ENCODE measurements around the gene LAMB4.

Gene LAMB4

DNA sequence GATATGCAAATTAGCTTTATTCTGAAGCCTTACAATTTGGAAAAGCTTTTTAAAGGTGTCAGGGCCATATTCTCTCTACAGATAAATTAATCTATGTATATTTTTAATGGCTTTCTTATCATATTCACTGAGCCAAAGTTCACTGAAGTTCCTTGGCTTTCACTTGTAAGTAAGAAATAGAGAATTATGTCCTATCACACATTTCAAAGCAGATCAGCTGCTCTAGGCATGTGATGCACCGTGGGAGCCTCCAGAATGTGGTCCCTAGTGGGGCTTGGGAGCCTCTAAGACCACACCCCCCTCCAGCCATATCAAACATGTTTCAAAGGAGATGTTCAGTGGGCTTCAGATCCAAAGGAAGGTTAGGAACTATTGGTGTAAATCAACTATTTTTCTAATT lies 51.5 kb downstream of the LAMB4 start:
- no peak for DNase-seq (ENCODE audit: low read depth in 3 of 3)

DNA sequence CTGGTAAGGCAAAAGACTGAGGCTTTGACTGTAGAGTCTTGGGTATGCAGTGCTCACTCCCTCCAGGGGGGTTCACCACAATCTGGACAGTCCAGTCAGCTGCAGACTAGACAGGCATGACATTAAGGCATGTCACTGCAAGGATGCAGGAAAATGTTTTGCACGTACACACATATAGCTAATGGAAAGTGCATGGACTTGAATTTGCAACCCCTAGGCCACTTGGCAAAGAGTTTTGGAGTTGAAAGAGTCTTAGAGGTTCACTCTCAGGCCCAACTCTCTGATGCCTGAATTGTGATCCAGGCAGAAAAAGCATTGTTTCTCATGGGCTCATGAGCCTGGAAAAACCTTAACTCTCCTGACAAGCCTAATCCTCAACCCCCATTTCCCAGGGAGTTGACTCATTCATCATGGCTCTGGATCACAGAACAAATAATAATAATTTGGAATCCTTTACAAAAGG lies 51.9 kb downstream of the LAMB4 start:
- DNase-seq (ENCODE audit: low read depth in 3 of 3): no peak

DNA sequence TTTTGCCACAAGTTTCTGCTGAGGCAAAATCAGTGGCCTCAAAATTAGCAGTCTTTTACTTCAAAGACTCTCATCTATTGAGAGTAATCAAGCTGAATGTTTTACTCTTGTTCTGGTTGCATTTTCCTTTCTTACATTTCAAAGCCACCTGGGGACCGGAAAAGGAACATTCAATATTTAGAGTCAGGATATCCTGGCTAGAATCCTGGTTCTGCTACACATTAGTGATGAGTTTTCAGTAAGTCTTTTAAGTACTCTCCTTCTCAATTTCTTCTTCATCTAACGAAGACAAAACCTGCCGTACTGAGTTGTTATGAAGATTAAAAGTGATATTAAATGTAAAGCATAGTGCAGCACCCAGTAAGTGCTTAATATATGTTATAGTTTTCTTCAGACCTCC lies 52.5 kb downstream of the LAMB4 start:
- no peak for DNase-seq (ENCODE audit: low read depth in 3 of 3)

DNA sequence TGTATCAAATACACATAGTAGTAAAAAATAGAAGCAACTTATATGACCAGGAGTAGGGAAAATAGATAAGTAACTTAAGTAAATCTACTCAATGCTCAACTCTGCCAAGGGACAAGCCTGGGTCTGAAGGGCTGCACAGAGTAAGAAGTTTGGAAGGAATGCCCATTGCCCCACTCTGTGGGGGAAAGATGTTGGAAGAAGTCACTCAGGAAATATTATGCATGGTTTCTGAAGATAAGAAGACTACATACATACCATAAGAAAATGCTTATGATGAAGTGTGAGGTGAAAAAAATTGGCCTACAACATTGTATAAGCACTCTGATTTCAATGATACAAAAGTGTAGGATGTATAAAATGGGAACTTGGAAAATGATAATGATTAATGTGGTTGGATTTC lies 54.0 kb downstream of the LAMB4 start:
- DNase-seq (ENCODE audit: low read depth in 3 of 3): no peak

DNA sequence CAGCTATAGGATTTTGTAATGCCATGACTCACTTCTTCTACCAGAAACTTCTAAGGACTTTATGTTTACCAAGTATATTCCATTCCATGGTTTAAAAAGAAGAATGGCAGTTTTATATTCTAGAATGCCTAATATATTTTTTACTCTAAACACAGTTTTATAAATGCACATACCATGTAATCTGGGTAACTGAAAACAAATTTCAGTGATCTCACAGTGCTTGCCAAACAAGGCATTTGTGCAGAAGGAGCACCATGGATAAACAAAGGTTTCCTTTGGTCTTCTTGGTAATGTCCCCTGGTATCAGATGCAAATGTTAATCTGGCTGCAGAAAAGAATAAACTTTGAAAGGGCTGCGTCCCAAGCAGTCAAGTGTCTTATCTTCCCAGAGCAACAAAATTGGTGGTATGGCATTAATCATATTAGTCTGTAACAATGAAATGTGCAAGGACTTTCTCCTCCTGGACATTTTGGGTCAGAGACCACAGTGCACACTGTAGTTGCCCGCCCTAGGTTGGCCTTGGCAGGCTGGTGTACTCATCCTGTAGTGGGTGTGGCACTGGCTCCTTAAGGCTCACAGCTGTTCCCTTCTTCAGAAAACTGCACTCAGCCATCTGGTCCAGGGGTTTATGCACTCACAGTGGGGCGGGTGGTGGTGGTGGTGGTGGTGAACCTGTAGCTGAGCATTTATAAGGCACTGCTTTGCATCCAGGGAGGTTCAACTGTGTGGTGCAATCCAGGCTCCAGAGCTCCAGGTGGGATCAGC lies 56.7 kb downstream of the LAMB4 start:
- no peak for DNase-seq (ENCODE audit: low read depth in 3 of 3)

DNA sequence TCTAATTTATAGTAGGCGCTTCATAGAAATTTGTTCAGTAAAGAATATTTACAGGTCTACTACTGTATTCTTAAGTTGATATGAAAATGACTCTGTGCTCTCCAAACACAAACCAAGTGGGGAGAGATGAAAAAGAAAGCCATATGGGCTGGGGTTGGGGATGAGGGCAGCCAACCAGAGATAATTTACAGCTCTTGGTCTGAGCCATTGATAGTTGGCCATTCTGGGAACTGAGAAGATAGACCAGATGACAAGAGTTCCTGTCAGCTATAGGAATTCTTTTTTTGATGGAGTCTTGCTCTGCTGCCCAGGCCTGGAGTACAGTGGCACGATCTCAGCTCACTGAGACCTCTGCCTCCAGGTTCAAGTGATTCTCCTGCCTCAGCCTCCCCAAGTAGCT lies 57.4 kb downstream of the LAMB4 start:
- DNase-seq (ENCODE audit: low read depth in 3 of 3): no peak

DNA sequence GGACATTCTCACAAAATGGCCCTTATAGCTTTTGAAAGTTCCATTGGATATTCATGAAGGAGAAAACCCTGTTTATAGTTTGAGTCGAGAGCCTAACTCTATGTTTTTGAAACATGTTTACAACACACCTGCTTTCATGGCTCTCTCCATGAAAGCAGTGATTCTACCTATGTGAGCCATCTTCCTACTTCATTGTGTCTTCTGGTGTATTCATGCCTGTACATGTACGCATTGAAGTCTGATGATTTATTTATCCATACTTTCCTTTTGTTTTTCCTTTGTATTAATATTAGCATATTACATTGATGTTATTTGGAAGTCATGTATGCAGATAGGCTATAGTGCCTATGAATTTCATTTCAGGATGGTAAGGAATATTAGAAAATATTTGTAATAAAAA lies 58.0 kb downstream of the LAMB4 start:
- DNase-seq (ENCODE audit: low read depth in 3 of 3): no peak

DNA sequence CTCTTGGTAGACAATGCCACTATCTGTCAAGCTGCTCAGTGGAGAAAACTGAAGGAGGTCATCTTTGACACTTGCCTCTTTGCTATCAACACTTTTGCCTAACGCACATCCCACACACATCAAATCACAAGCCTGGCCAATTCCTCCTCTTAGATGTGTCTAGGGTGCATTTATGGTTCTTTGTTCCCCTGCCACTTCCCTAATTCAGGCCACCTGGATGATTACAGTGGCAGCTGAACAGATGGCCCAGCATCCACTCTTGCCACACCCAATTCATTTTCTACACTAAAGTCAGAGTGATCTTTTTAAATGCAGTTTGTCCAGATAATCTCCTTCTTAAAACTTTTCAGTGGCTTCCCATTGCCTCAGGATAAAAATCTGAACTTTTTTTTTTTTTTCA lies 58.6 kb downstream of the LAMB4 start:
- no peak for DNase-seq (ENCODE audit: low read depth in 3 of 3)

DNA sequence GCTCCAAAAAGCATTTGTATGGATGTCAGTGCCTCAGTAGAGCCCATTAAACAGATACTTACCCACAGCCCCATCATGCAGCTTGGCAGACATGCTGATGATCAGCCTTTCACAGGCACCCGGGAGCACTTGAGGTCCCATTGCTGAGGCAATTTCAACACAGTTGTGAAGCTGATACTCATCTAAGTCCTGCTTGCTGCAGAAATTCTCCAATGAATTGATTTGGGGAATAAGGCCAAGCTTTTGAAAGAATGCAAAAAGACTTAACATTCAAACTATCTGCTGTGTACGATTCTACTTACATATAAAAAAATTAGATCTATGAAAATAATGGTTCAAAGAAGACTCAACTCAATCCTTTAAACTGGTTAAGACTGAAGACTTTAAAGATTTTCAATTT lies 60.5 kb downstream of the LAMB4 start:
- DNase-seq (ENCODE audit: low read depth in 3 of 3): no peak

DNA sequence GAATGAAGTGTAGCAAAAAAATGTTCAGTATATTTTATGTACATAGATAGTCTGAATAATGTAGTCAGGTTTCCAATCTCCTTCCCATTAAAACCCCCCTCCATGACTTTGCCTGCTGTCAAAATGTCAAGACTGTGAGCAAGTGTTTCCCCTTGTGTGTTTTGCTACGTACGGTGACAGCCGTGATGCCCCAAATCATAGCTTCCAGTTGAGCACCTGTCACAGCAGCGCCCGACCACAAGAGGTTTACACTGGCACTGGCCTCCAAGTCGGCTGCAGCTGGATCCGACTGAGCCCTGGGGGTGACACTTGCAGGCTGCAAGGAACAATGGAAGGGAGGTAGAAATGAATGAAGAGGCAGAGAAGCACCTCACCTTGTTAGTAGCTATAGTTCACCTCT lies 62.3 kb downstream of the LAMB4 start:
- DNase-seq (ENCODE audit: low read depth in 3 of 3): no peak

DNA sequence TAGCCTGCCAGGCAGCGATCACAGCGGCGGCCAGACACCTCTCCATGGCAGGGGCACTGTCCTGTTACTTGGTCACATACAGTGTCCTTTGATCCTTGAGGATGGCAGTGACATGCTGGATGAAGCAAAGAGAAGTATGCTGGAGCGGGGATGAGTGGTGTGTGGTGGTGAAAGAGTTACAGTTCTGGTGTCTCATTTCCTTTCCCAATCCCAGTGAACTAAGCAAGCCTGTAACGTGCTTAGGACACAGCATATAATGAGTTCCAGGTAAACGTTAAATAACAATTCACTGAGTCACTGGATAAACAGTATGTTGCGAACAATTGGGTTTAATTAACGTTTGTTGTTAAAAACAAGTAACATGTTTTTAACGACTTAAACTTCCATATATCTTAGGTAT lies 63.7 kb downstream of the LAMB4 start:
- DNase-seq (ENCODE audit: low read depth in 3 of 3): no peak

GRCh38 chr7:108063520-108063933 lies 66.6 kb downstream of the LAMB4 start:
- DNase-seq (ENCODE audit: low read depth in 3 of 3): no peak

DNA sequence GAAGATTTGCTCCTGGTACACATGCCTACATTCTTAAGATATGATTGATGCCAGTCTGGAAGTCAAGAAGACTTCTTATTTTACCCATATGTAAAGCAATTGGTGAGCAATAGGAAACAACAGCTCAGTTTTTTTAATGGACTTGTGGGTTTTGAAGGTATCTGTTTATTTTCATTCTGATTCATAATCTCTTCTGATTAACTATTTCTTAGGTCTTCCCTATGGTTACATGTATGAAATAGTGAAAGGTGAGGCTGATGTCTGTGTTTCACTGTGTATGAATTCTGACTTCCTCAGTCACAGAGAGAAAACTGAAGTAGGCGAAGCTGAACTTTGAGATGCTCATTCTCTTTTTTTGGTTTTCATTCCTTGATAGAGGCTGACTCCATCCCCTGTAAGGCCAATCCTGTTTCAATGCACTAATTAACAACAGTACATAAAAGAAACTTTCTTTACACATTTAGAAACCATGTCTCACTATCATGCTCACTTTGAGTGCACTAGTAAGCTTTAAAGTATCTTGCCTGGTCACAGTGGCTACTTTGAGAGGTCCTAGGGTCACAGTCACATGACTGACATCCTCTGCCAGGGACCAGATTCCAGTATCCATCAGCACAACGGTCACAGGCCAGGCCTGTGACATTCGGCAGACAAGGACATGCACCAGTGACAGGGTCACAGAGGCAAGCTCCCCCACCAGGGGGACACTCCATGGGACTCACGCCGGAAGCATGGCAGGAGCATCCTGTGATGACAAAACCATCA lies 67.7 kb downstream of the LAMB4 start:
- DNase-seq (ENCODE audit: low read depth in 3 of 3): no peak

- no peak for DNase-seq (ENCODE audit: low read depth in 3 of 3)
Measured at GRCh38 chr7:108059526-108059925, 70.6 kb downstream of the LAMB4 start.

DNA sequence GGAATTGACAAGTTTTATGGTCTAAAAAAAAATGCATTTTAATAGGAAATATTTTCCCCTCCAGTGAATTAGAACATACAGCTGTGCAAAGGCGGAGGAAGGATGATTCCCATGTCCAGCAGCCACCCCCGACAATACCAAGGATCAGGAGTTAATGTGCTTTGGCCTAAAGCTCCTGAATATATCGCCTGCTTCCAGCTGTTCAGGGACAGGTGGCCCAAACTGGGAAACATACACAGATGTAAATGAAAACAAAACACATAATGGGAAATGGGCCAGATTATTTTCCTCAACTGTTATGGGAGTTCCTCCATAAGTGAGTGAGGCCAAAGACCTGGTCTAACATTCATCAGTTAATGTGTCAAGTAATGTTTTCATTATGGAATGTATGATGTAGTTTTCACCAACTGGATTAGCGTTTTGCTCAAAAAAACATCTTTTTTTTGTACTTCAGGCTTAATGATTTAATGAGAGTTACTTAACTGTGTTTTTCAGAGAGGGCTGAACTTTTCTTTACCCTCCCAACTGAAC lies 72.1 kb downstream of the LAMB4 start:
- no peak for DNase-seq (ENCODE audit: low read depth in 3 of 3)

GRCh38 chr7:108055611-108056021 lies 74.5 kb downstream of the LAMB4 start:
- DNase-seq (ENCODE audit: low read depth in 3 of 3): no peak

DNA sequence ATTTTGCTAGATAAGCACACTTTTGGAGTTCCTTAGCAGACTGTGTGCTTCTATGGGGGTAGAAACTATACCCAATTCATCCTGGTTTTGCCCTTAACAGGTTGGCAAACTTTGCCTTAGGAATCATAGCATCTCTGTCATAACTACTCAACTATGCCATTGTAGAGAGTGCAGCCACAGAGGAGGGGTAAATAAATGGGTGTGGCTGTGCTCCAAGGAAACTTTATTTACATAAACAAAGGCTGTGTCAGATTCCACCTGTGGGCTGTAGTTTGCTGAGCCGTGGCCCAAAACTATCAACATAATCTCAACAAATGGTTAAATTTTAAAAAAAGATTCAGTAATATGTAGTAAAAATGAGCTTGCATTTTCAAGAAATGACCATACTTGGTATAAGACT lies 75.6 kb downstream of the LAMB4 start:
- no peak for DNase-seq (ENCODE audit: low read depth in 3 of 3)

DNA sequence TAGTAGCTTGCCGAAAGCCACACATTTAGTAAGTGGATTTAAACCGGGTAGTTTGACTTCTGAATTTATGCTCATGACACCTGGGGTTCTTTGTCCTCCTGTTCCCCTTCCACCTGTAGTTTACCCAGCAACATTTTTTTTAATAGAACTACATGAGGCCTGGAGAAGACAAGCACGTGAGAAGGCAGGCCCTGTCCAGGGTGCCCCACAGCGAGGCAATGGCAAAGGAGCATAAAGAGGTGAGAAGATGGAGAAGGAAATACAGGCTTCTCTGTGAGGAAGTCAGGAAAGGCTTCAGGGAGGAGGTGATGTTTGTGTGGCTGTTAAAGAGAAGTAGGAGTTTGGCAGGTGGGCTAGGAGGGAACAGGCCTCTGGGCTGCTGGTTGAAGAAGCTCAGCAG lies 76.9 kb downstream of the LAMB4 start:
- no peak for DNase-seq (ENCODE audit: low read depth in 3 of 3)

DNA sequence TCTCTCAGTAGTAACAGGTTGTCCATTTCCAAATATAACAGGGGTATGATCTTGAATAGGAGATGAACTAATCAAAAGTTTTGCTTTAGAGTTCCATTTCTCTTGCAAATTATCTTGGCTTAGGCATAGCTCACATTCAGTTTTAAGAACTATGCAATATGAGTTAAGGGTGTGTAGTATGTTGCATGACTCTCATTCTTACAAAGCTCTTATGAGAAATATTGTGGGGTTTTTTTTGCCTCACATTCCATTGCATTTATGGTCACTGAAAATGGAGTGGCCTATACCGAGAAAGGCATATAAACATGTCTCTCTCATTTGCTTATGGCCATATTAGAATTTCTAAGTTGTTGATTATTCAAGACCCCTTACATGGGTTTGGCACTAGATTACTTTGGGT lies 78.7 kb downstream of the LAMB4 start:
- no peak for DNase-seq (ENCODE audit: low read depth in 3 of 3)

- no peak for DNase-seq (ENCODE audit: low read depth in 3 of 3)
Measured at GRCh38 chr7:108049962-108050361, 80.2 kb downstream of the LAMB4 start.

DNA sequence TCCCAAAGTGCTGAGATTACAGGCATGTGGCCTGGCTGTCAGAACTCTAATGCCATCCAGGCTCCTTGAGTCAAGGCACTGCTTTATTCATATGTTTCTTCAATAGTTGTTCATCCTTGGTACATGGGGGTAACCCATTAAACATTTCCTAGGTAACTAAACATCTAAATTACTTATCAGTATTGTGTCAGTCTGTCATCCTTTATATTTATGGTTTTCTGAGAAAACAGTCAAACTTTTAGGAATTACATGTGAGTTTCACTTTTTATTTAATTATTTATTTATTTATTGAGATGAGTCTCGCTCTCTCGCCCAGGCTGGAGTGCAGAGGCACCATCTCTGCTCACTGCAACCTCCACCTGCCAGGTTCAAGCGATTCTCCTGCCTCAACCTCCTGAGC lies 81.7 kb downstream of the LAMB4 start:
- no peak for DNase-seq (ENCODE audit: low read depth in 3 of 3)

DNA sequence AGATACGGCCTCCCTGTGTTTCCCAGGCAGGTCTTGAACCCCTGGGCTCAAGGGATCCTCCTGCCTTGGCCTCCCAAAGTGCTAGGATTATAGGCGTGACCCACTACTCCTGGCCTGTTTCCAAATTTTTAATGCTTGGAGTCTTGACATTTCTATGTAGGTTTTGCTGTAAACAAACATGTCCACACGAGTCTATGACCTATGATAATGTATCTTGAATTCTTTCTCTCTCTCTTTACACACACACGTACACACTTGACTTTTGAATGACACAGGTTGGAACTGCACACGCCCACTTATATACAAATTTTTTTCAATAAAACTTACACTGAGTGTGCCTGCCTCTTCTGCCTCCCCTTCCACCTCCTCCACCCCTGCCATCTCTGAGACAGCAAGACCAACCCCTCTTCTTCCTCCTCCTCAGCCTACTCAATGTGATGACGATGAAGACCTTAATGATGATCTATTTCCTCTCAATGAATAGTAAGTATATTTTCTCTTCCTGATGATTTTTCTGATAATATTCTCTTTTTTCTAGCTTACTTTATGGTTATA lies 83.1 kb downstream of the LAMB4 start:
- DNase-seq (ENCODE audit: low read depth in 3 of 3): no peak

GRCh38 chr7:108045669-108046068 lies 84.5 kb downstream of the LAMB4 start:
- DNase-seq (ENCODE audit: low read depth in 3 of 3): no peak

Measured in stimulated activated CD4-positive, alpha-beta T cell treated with anti-CD3 and anti-CD28 coated beads, TNF-alpha, amount 100 ng/mL, for 24 hours (primary cell).